OCI-LY7 (cell line): ENCODE data around the gene VOPP1. TPM values are rescaled to one million over a fixed set of nuclear protein-coding genes. Genes with fewer than 3 reads are reported as not detected.
A peak's percentile ranks its signal among the peaks of the same experiment; 100 is the strongest.

Experiments
- BruUV-seq: library from RNA; stranded (reverse); fragments of 400-500 nt; replicated peaks from 2 replicates; lab custom pipeline; 2021; lab: Mats Ljungman, UMichigan
- CTCF ChIA-PET: fragments of 300-600 bp; sonication (Branson Sonifier 250); formaldehyde crosslinking; loops from one replicate; lab custom pipeline; 2022; ENCODE audit warnings: antibody characterized with exemption; ENCODE audit not compliant: unreplicated experiment; lab: Charles Lee
- POLR2A ChIA-PET: fragments of 300-600 bp; sonication (Branson Sonifier 250); formaldehyde crosslinking; loops from one replicate; lab custom pipeline; 2022; ENCODE audit warnings: antibody characterized with exemption; lab: Charles Lee
- DNase-seq: peaks from one replicate; pipeline ENCODE4 v3.0.0-alpha.2; 2015; ENCODE audit warnings: low spot score
- H2AFZ ChIP-seq: fragments of 200-600 bp; sonication (generic), shearing (Covaris generic); 2 replicates; pipeline ENCODE4 v1.6.1; 2014; ENCODE audit warnings: mild to moderate bottlenecking, antibody characterized with exemption, low read length, moderate library complexity
- H3K27ac ChIP-seq: fragments of 200-600 bp; sonication (generic); 2 replicates; pipeline ENCODE4 v1.5.1; 2014; ENCODE audit warnings: mixed run types, low read depth, mild to moderate bottlenecking, moderate library complexity, low read length, inconsistent platforms; ENCODE audit not compliant: poor library complexity, severe bottlenecking
- H3K36me3 ChIP-seq: fragments of 200-600 bp; sonication (generic); 2 replicates; pipeline ENCODE4 v1.6.1; 2014; ENCODE audit warnings: mild to moderate bottlenecking, antibody characterized with exemption, low read length, moderate library complexity, mixed read lengths; ENCODE audit not compliant: insufficient read depth
- H3K4me1 ChIP-seq: fragments of 200-600 bp; sonication (generic); 2 replicates; pipeline ENCODE4 v1.5.1; 2014; ENCODE audit warnings: mild to moderate bottlenecking, low read length; ENCODE audit not compliant: insufficient read depth, poor library complexity, severe bottlenecking
- H3K4me2 ChIP-seq: fragments of 200-600 bp; sonication (generic); 2 replicates; pipeline ENCODE4 v1.6.1; 2014; ENCODE audit warnings: mild to moderate bottlenecking, low read length
- H3K4me3 ChIP-seq: fragments of 200-600 bp; sonication (generic); 2 replicates; pipeline ENCODE4 v1.5.1; 2014; ENCODE audit warnings: mild to moderate bottlenecking, low read depth, low read length; ENCODE audit not compliant: poor library complexity, severe bottlenecking
- H3K79me2 ChIP-seq: fragments of 200-600 bp; sonication (generic); 2 replicates; pipeline ENCODE4 v1.6.1; 2016; ENCODE audit warnings: low read depth, mild to moderate bottlenecking, low read length, moderate library complexity, mixed read lengths; ENCODE audit not compliant: insufficient read depth
- H3K9me2 ChIP-seq: fragments of 200-600 bp; sonication (generic); 2 replicates; pipeline ENCODE4 v1.6.1; 2016; ENCODE audit warnings: mild to moderate bottlenecking, low read length, mixed read lengths; ENCODE audit not compliant: insufficient read depth
- H3K9me3 ChIP-seq: fragments of 200-600 bp; sonication (generic); 2 replicates; pipeline ENCODE4 v1.6.1; 2014; ENCODE audit warnings: mild to moderate bottlenecking, mixed run types, low read length, mixed read lengths
- H4K20me1 ChIP-seq: fragments of 200-600 bp; sonication (generic); 2 replicates; pipeline ENCODE4 v1.6.1; 2014; ENCODE audit warnings: mild to moderate bottlenecking, antibody characterized with exemption, low read length, moderate library complexity, mixed read lengths; ENCODE audit not compliant: insufficient read depth
- CTCF ChIP-seq: fragments of 200-600 bp; sonication (generic); conservative IDR thresholded peaks from 2 replicates; pipeline ENCODE4 v1.5.1; 2014; ENCODE audit warnings: mild to moderate bottlenecking, antibody characterized with exemption, low read length, moderate library complexity, mixed read lengths
- EZH2phosphoT487 ChIP-seq: fragments of 200-600 bp; sonication (generic); IDR thresholded peaks from 2 replicates; pipeline ENCODE4 v1.6.1; 2018; ENCODE audit warnings: low read depth, borderline replicate concordance, mild to moderate bottlenecking, mixed run types, antibody characterized with exemption, low read length, moderate library complexity, mixed read lengths
- intact Hi-C: fragments of 100-400 bp; cut with micrococcal nuclease; formaldehyde crosslinking; loops from one replicate; pipeline ENCODE4 v1.10.0; 2022; ENCODE audit not compliant: unreplicated experiment
- total RNA-seq, 2 experiments: library from RNA; depleted of rRNA in 1 of 2; stranded (reverse); fragments of >200 nt in 1 of 2; shearing (Covaris generic) in 1 of 2; gene quantifications; 2 replicates each; pipeline ENCODE4 v1.2.3, GENCODE V29; 2014 to 2022

VOPP1 gene
- total RNA-seq, 2 experiments from 2014 or later: 68.8 to 72.1 TPM

- Histone ChIP-seq H3K27ac (peak overlapping the region; percentile 60), H4K20me1 (peaks cover 37% of the 10 kb centered on the region), H3K9me3 (no peaks in the 10 kb centered on the region), H3K36me3 (peaks cover 27% of the 10 kb centered on the region), H3K4me2 (peak overlapping the region; percentile 89), H3K4me3 (peak overlapping the region; percentile 95), H3K9me2 (no peaks in the 10 kb centered on the region), H2AFZ (no peak overlapping the region), H3K4me1 (peaks cover 70% of the 10 kb centered on the region), H3K79me2 (peaks cover 65% of the 10 kb centered on the region)
- ChIA-PET CTCF (interaction anchor here (1.0 to 1.5 kb wide), 2 partner anchors 12 to 36 kb away, joined by 3 to 6 read pairs; no protein-coding TSS in a partner anchor), POLR2A (interaction anchor here (0.6 to 1.9 kb wide), 3 partner anchors 9 to 54 kb away, joined by 3 to 4 read pairs (median 4); no protein-coding TSS in a partner anchor)
- DNase-seq: peak; percentile 32
- no TSS peak for BruUV-seq
- intact Hi-C loops: loop anchor here (1.0 to 10.0 kb wide), 5 partner anchors 14 to 480 kb away; partner anchors contain the start of genes CCT6A and PSPH
- no peak for TF ChIP-seq EZH2phosphoT487
- TF ChIP-seq CTCF: no peak
Measured at GRCh38 chr7:55570218-55570873, 2.0 kb downstream of the VOPP1 start.

- H3K9me2 ChIP-seq: no peaks in the 10 kb centered on the region
- H3K79me2 ChIP-seq: peaks cover 71% of the 10 kb centered on the region
- POLR2A ChIA-PET: interaction anchor here (1.4 to 1.9 kb wide), 3 partner anchors 11 to 54 kb away, joined by 4 to 8 read pairs (median 4); no protein-coding TSS in a partner anchor
- H3K4me3 ChIP-seq: peak overlapping the region; percentile 95
- H3K4me1 ChIP-seq: peaks cover 75% of the 10 kb centered on the region
- H3K9me3 ChIP-seq: no peaks in the 10 kb centered on the region
- no peak for TF ChIP-seq CTCF
- no peak for TF ChIP-seq EZH2phosphoT487
- DNase-seq: peak; percentile 43
- peak overlapping the region; percentile 89 for H3K4me2 ChIP-seq
- peaks cover 39% of the 10 kb centered on the region for H4K20me1 ChIP-seq
- CTCF ChIA-PET: interaction anchor here (1.0 to 1.5 kb wide), 2 partner anchors 11 to 35 kb away, joined by 3 to 6 read pairs; no protein-coding TSS in a partner anchor
- intact Hi-C loops: loop anchor here (1.0 to 10.0 kb wide), 5 partner anchors 13 to 481 kb away; partner anchors contain the start of genes CCT6A and PSPH
- peaks cover 29% of the 10 kb centered on the region for H3K36me3 ChIP-seq
- no peak overlapping the region for H2AFZ ChIP-seq
- no TSS peak for BruUV-seq
- H3K27ac ChIP-seq: peak overlapping the region; percentile 60
Measured at GRCh38 chr7:55569797-55570196, 2.5 kb downstream of the VOPP1 start.

GRCh38 chr7:55569269-55569663, 3.0 kb downstream of the VOPP1 start:
- DNase-seq: peak; percentile 28
- H3K36me3 ChIP-seq: peaks cover 29% of the 10 kb centered on the region
- intact Hi-C loops: no loop called here
- TF ChIP-seq EZH2phosphoT487: no peak
- 0 out of 2 replicates have a peak, but pooled peaks have one; percentile 6 for TF ChIP-seq CTCF
- no peaks in the 10 kb centered on the region for H3K9me3 ChIP-seq
- H4K20me1 ChIP-seq: peaks cover 39% of the 10 kb centered on the region
- ChIA-PET CTCF (interaction anchor here (1.0 to 1.5 kb wide), 2 partner anchors 11 to 35 kb away, joined by 3 to 6 read pairs; no protein-coding TSS in a partner anchor), POLR2A (interaction anchor here (0.9 to 1.9 kb wide), 4 partner anchors 10 to 53 kb away, joined by 3 to 8 read pairs (median 4); no protein-coding TSS in a partner anchor)
- peak overlapping the region; percentile 89 for H3K4me2 ChIP-seq
- H3K27ac ChIP-seq: peak overlapping the region; percentile 60
- H3K79me2 ChIP-seq: peaks cover 76% of the 10 kb centered on the region
- H3K9me2 ChIP-seq: no peaks in the 10 kb centered on the region
- no TSS peak for BruUV-seq
- no peak overlapping the region for H2AFZ ChIP-seq
- H3K4me1 ChIP-seq: peaks cover 77% of the 10 kb centered on the region
- H3K4me3 ChIP-seq: peak overlapping the region; percentile 95
